22Rv1 (cell line): ENCODE results near the gene ZNG1F.
"Not testable (repeated sequence)": the region's sequence is repeated elsewhere in the genome, so short reads cannot be mapped to it uniquely, and the experiment has no call there.

Source experiments
- CTCF ChIP-seq: fragments of 450-650 bp; IDR thresholded peaks from 2 replicates; pipeline ENCODE4 v1.5.1; 2017; ENCODE audit warnings: mild to moderate bottlenecking
- ZFX ChIP-seq: fragments of 450-650 bp; IDR thresholded peaks from 2 replicates; pipeline ENCODE4 v1.6.1; 2017; ENCODE audit warnings: antibody characterized with exemption, borderline replicate concordance

- not testable (repeated sequence) for TF ChIP-seq CTCF, ZFX
Measured at GRCh38 chr9:41236486-41237109, 47.5 kb upstream of the ZNG1F start.
